Left colon (tissue), 2 donors: Measurements from ENCODE around the gene SBF2. TPM values are rescaled to one million over a fixed set of nuclear protein-coding genes. Genes with fewer than 3 reads are reported as not detected.
"Not testable (repeated sequence)": the region's sequence is repeated elsewhere in the genome, so short reads cannot be mapped to it uniquely, and the experiment has no call there.

Experiments used
- ATAC-seq: fragments of 200-7000 bp; cut with Tn5 transposase; one replicate; pipeline ENCODE4 v1.9.1; 2020; ENCODE audit warnings: mild to moderate bottlenecking, moderate library complexity
- DNase-seq, 2 donors: peaks; one replicate each; pipeline ENCODE4 v3.0.0-alpha.2; 2020
- intact Hi-C, 2 donors: fragments of 100-400 bp; cut with DNase I in 1 of 2; cut with micrococcal nuclease in 1 of 2; formaldehyde crosslinking; loops; one replicate each; pipeline versions ENCODE4 v1.11.2 to v1.14.0; 2022; cut with DNase I, micrococcal nuclease
- total RNA-seq, 2 donors: library from RNA; stranded (reverse); fragmentation: NEBNext Ultra II Directional; extraction: Animal tissue kit (Norgen Biotek cat#: 25700); gene quantifications; one replicate each; pipeline ENCODE4 v1.2.1, GENCODE V29; 2021
- donor health status: DM: no; HTN: no; CAD: no.
- donor health status: DM: yes; HTN: yes; CAD: no.

SBF2 gene
- total RNA-seq, 2 donors from 2014 or later, result 46.4 to 49.9 TPM

DNA sequence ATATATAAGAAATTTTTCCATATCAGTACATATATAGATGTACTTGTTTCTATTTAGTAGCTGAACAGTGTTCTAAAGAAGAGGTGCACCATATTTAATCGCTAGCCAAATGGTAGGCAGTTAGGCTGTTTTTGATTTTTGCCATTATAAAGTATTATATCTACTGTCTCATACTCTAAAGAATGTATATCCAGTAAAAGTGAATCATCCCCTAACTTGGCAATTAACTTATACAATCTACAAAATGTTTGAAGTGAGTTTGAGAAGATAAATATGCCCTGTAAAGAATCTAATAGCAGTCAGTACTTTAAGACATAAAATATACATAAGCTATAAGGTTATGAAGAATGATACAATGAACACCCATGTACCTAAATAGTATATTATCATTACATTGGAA, 338.6 kb downstream of the SBF2 start:
- intact Hi-C loops, result no loop called here
- no peak for DNase-seq
- ATAC-seq, result no peak

DNA sequence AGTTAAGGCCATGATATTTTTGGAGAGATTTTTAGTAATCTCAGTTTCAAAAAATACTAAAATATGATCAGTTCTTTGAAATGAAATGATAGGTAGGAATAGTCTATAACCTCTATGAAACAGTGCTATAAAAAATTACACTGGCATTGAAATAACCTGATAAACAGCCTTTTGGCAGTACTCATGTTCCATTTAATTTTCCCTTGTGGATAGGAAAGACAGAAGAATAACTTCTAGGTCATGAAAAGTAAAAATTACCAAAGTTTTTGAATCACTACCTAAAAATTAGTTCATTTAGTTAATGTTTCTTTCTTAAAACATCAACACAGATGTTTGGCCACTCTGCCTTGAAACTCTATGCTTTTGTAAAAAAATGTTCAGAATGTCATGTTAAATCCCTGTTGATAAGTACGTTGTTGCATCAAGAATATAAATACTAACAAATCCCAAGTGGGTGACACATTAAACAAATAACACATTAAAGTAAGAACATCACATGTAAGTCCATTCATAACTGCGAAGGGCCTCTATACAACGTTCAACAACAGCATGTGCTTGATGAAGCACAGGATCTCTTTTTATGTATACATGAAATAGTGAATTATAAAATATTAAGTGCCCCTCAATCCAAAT, 339.9 kb downstream of the SBF2 start:
- intact Hi-C loops, result no loop called here
- DNase-seq, result no peak
- ATAC-seq, result no peak

DNA sequence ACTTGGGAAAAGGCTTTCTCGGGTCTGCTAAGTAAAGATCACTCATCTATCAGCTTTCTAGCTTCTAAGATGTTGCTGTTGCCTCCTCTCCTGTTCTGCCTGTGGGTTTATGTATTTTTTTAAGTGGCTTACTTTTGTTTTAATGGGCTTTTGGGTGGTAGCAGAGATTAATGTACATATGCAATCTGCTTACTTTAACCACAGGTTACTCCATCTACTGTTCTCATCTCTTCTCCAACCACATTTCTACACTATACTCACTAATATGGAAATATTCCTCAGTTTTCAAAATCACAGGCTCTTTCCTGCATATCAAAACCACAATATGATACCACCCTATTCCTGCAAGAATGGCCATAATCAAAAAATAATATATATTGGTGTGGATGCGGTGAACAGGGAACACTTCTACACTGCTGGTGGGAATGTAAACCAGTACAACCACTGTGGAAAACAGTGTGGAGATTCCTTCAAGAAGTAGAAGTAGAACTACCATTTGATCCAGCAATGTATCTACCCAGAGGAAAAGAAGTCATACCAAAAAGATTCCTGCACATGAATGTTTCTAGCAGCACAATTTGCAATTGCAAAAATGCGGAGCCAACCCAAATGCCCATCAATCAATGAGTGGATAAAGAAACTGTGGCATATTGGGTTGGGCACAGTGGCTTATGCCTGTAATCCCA, 341.4 kb downstream of the SBF2 start:
- intact Hi-C loops, result no loop called here
- ATAC-seq, result no peak
- DNase-seq, result no peak

DNA sequence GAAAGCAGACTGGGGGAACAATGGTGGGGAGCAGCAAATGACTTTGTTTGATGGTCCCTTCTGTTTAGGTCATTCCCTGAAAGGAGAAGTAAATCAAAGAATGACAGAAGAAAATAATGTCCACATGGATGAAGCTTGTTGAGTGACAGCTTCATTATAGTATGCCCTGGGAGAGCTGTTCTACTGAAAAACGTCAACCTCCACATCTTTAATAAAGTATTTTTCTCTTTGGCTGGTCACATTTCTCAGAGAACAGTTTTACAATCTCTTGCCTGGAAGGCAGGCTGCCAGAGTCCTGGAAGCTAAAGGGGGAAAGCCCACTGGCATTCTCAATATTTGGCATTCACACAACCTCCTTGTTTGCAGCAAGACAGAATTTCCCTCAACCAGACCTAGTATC, 342.2 kb downstream of the SBF2 start:
- ATAC-seq (no peak), DNase-seq (no peak)
- intact Hi-C loops, result no loop called here

DNA sequence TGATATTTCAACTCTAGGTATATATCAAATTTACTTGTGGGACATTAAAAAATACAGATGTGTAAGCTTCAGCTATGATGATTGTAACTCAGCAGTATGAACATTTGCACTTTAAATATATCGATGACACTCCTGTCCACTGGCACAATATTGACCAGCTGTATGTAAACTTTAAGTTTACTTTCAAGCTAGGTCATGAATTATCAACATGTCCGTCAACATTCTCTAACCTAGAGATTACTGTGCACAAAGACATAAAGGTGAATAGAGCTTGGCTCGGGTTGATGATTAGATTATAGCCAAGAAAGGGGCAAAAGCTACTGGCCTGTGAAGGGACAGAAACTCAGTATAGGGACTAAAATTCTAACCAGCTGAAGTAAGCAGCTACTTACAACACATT, 343.6 kb downstream of the SBF2 start:
- ATAC-seq, result no peak
- no peak for DNase-seq
- intact Hi-C loops, result no loop called here

DNA sequence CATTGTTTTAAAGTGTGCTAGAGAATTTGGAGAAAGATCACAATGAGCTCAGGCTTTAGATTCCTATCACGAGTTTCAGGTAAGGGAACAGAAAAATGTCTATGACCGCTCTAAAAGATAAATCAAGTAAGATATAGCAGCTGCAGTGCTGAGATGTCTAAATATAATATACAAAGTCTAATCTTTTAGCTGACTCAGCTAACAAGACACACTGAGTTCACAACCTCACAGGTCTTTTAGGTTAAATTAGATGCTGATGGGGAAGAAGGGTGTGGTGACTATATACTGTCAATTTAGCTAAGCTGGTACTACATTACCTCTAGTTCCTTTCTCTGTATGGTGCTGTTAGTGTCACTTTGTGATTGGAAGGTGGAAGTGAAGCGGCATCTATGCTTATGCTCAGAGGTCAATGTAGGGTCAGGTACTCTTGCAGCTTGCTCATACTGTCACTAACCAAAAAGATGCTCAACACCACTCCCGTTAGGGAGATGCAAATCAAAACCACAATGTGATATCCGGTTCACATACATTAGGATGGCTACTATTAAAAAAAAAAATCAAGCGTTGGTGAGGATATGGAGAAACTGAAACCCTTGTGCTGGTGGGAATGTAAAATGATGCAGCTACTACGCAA, 346.7 kb downstream of the SBF2 start:
- no peak for DNase-seq
- intact Hi-C loops, result no loop called here
- ATAC-seq, result no peak

DNA sequence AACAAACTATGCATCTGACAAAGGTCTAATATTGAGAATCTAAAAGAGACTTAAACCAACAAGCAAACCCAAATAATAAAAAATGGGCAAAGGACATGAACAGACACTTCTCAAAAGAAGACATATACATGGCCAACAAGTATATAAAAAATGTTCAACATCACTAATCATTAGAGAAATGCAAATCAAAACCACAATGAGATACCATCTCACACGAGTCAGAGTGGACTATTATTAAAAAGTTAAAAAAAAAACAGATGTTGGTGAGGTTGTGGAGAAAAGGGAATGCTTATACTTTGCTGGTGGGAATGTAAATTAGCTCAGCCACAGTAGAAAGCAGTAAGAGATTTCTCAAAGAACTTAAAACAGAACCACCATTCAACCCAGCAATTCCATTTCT, 348.3 kb downstream of the SBF2 start:
- ATAC-seq, DNase-seq, intact Hi-C loops: not testable (repeated sequence)

DNA sequence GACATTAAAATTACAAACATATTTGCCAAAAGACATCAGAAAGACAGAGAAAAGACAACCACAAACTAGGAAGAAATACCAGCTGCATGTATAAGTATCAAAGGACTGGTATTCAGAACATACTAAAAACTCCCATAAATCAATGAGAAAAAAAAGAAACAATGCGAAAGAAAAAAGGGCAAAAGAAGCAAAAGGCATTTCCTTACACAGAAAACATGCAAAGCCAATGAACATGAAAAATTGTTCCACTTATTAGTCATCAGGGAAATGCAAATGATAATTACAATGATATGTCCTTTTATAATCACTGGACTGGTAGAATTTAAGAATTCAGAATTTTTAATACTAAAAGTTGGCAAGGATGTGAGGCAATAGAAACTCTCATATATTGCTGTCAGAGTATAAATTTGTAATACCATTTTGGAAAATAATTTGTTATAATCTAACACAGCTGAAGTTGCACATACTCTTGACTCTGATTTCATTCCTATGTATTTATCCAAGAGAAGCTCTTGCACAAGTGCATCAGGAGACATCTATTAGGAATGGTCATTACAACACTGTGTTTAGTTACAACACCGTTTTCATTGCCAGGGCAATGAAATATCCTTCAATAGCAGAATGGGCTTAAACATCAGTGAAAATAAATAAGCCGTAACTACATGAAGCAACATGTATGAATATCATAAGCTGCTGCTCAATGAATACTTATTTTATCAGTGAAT, 350.5 kb downstream of the SBF2 start:
- DNase-seq (no peak), ATAC-seq (no peak)
- intact Hi-C loops, result no loop called here

DNA sequence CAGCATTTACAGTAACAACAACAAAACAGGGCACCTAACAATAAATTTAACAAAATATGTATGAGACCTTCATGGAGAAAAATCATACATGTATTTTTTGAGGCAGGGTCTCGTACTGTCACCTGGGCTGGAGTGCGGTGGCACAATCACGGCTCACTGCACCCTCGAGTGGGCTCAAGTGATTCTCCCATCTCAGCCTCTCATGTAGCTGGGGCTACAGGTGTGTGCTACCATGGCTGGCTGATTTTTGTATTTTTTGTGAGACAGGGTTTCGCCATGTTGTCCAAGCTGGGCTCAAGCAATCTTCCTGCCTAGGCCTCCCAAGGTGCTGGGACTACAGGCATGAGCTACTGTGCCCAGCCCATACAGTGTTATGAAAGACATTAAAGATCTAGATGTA, 352.0 kb downstream of the SBF2 start:
- ATAC-seq (no peak), DNase-seq (no peak)
- intact Hi-C loops, result no loop called here

DNA sequence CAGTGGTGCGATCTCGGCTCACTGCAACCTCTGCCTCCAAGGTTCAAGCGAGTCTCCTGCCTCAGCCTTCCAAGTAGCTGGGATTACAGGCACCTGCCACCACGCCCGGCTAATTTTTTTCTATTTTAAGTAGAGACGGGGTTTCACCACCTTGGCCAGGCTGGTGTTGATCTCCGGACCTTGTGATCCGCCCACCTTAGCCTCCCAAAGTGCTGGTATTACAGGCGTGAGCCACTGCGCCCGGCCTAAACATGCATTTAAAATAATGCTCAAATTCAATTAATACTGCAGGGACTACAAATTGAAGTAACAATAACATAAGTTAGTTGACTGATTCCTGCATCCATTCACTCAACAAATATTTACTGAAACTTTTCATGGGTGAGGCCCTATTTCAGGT, 354.9 kb downstream of the SBF2 start:
- ATAC-seq, DNase-seq, intact Hi-C loops: not testable (repeated sequence)

DNA sequence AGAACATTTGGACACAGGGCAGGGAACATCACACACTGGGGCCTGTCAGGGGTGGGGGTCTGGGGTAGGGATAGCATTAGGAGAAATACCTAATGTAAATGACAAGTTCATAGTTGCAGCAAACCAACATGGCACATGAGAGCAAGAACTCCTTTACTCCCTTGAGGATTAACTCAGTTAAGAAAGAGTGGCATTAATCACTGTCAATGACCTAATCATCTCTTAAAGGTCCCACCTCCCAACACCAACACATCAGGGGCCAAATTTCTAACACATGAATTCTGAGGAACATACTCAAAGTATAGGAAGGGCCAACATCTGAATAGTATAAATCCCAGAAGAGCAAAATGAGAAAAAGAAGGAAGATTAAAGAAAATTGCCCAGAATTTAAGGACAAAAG, 357.3 kb downstream of the SBF2 start:
- intact Hi-C loops, result no loop called here
- no peak for DNase-seq
- no peak for ATAC-seq

DNA sequence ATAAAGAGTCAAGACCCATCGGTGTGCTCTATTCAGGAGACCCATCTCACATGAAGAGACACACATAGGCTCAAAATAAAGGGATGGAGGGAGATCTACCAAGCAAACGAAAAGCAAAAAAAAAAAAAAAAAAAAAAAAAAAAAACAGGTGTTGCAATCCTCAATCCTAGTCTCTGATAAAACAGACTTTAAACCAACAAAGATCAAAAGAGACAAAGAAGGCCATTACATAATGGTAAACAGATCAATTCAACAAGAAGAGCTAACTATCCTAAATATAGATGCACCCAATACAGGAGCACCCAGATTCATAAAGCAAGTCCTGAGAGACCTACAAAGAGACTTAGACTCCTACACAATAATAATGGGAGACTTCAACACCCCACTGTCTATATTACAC, 361.2 kb downstream of the SBF2 start:
- DNase-seq, intact Hi-C loops, ATAC-seq: not testable (repeated sequence)

DNA sequence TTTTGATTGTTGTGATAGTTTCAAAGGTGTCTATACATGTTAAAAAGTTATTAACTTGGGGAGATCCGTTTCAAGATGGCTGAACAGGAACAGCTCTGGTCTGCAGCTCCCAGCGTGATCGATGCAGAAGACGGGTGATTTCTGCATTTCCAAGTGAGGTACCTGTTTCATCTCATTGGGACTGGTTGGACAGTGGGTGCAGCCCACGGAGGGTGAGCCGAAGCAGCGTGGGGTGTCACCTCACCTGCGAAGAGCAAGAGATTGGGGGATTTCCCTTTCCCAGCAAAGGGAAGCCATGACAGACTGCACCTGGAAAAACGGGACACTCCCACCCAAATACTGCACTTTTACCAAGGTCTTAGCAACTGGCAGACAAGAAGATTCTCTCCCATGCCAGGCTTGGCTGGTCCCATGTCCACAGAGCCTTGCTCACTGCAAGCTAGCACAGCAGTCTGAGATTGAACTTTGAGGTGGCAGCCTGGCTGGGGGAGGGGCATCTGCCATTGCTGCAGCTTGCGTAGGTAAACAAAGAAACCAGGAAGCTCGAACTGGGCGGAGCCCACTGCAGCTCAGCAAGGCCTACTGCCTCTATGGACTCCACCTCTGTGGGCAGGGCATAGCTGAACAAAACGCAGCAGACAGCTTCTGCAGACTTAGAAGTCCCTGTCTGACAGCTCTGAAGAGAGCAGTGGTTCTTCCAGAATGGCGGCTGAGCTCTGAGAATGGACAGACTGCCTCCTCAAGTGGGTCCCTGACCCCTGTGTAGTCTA, 363.3 kb downstream of the SBF2 start:
- DNase-seq, result peak in 1 of 2 donors; percentile 32
- intact Hi-C loops, ATAC-seq: not testable (repeated sequence)

DNA sequence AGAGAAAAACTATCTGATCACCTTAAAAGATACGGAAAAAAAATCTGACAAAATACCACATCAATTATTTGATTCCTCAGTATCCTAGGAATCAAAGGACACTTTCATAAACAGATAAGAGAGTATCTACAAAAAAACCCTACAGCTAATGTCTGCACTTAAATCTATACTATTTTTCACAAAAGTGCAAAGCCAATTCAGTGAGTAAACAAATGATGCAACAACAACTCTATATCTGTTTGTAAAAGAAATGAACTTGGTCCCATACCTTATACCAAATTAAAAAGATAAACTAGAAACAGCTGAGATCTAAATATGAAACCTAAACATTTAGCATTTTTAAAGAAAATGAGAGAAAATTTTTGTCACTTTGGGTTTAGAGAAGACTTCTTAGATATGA, 366.3 kb downstream of the SBF2 start:
- intact Hi-C loops, result no loop called here
- ATAC-seq, result no peak
- no peak for DNase-seq

DNA sequence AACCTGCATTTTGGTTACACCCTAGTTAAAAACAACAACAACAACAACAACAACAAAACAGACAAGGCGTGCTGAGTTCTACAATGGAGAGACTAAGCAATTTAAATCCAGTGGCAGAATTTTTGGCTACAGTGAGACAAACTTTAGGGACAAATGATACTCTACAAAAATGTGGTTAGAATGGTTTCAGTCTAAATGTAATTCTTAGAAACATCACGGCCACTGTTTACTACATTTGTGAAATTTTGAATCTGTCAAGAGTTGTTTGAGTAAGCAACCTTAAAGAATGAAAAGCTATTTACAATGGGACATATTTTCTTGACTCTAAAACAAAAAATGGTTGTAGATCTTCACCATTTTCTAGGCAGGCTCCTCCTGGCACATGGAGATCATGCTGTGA, 370.7 kb downstream of the SBF2 start:
- intact Hi-C loops, result no loop called here
- ATAC-seq (no peak), DNase-seq (no peak)

DNA sequence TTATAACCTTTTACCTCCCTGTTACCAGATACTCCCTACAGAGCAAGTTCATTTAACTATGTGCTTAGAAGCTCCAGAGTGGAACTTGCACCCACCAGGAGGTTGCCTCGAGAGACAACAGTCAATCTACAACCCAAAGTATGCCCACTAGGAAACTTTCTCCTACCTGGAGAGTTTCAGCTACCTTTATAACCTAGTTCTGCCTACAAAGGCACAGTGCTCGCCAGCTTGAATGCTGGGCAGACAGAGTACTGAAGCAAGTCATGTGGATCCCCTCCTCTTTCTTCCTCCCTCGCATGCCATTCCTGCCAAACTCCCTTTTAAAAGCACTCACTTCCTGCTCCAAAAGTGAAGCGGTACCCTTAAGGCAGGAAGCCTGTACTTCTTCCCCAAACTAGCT, 371.2 kb downstream of the SBF2 start:
- ATAC-seq (no peak), DNase-seq (no peak)
- intact Hi-C loops, result no loop called here

DNA sequence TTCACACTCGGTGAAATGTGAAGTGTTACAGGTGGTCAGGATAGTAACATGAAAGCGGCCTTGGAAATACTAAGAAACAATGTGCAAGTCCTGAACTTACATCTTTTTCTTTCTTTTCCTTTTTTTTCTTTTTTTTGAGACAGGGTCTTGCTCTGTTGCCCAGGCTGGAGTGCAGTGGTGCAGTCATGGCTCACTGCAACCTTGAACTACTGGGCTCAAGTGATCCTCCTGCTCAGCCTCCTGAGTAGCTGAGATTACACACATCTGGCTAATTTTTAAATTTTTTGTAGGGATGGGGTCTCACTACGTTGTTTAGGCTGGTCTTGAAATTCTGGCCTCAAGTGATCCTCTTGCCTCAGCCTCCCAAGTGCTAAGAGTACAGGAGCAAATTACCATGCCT, 377.5 kb downstream of the SBF2 start:
- ATAC-seq, result no peak
- no peak for DNase-seq
- intact Hi-C loops, result no loop called here

DNA sequence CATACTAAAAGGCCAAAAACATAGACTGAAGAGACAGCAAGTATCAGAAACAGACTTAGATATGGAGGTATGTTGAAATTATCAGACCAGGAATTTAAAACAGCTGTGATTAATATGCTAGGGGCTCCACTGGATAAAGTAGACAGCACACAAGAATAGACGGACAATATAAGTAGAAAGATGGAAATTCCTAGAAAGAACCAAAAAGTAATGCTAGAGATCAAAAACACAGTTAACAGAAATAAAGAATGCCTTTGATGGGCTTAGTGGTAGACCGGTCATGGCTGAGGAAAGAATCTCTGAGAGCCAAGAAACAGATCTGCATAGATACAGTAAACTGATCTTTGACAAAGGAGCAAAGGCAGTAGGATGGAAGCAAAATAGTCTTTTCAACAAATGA, 380.0 kb downstream of the SBF2 start:
- DNase-seq, result no peak
- ATAC-seq, result no peak
- intact Hi-C loops, result no loop called here
